Activated T-cell treated with anti-CD3 and anti-CD28 coated beads, Interleukin-2, amount 50 U/mL, for 72 hours (primary cell): ENCODE data around the gene THEM4. TPM values are rescaled to one million over a fixed set of nuclear protein-coding genes. Genes with fewer than 3 reads are reported as not detected.
"Not testable (repeated sequence)": the region's sequence is repeated elsewhere in the genome, so short reads cannot be mapped to it uniquely, and the experiment has no call there.

Source experiments
- ATAC-seq, 2 donors: fragments of 150-1000 bp; cut with Tn5 transposase; replicated peaks in 1 of 2; 2 replicates each; pipeline ENCODE4 v1.10.0; 2021; ENCODE audit warnings: moderate library complexity in 2 of 2, mild to moderate bottlenecking in 1 of 2
- DNase-seq, 2 donors: peaks; one replicate each; pipeline ENCODE4 v3.0.0; 2021 to 2022; ENCODE audit warnings: mixed read lengths in 1 of 2
- H3K27ac Mint-ChIP-seq: one replicate; pipeline ENCODE4 v1.8.0; 2022; ENCODE audit warnings: mild to moderate bottlenecking, moderate library complexity, mixed read lengths
- H3K27me3 Mint-ChIP-seq: one replicate; pipeline ENCODE4 v1.8.0; 2022; ENCODE audit warnings: low read depth, mixed read lengths
- H3K36me3 Mint-ChIP-seq, 2 donors: one replicate each; pipeline ENCODE4 v1.8.0; 2022; ENCODE audit warnings: mixed read lengths in 2 of 2, mild to moderate bottlenecking in 1 of 2; ENCODE audit not compliant: insufficient read depth in 2 of 2
- H3K4me1 Mint-ChIP-seq: one replicate; pipeline ENCODE4 v1.8.0; 2022; ENCODE audit warnings: low read depth, mixed read lengths
- H3K4me3 Mint-ChIP-seq, 2 donors: one replicate each; pipeline ENCODE4 v1.8.0; 2022; ENCODE audit warnings: mild to moderate bottlenecking in 2 of 2, mixed read lengths in 2 of 2, moderate library complexity in 2 of 2
- H3K9me3 Mint-ChIP-seq, 2 donors: one replicate each; pipeline ENCODE4 v1.8.0; 2022; ENCODE audit warnings: mixed read lengths in 2 of 2
- total RNA-seq, 2 donors: library from RNA; stranded (reverse); gene quantifications; one replicate each; pipeline ENCODE4 v1.2.3, GENCODE V29; 2022

Gene THEM4
- total RNA-seq, 2 donors from 2014 or later = 40.5 to 41.5 TPM

- peaks cover 9% of the 10 kb centered on the region for H3K4me1 Mint-ChIP-seq
- H3K27me3 Mint-ChIP-seq = no peaks in the 10 kb centered on the region
- H3K27ac Mint-ChIP-seq = peak overlapping the region; percentile 8
- H3K4me3 Mint-ChIP-seq = no peak overlapping the region
- H3K9me3 Mint-ChIP-seq = no peaks in the 10 kb centered on the region
- peaks cover under 1 to 9% of the 10 kb centered on the region in 2 donors for H3K36me3 Mint-ChIP-seq
- no peak for ATAC-seq
- DNase-seq = no peak
Measured at GRCh38 chr1:151881479-151881878, 27.8 kb downstream of the THEM4 start.

GRCh38 chr1:151875419-151876097, 33.8 kb downstream of the THEM4 start:
- no peak overlapping the region for H3K27ac Mint-ChIP-seq
- H3K9me3 Mint-ChIP-seq = no peaks in the 10 kb centered on the region
- no peaks in the 10 kb centered on the region for H3K27me3 Mint-ChIP-seq
- DNase-seq (no peak), ATAC-seq (no peak)
- H3K36me3 Mint-ChIP-seq = peaks cover 0 to 12% of the 10 kb centered on the region in 2 donors
- H3K4me3 Mint-ChIP-seq = no peak overlapping the region
- peaks cover 14% of the 10 kb centered on the region for H3K4me1 Mint-ChIP-seq

GRCh38 chr1:151872776-151873175, 36.5 kb downstream of the THEM4 start:
- not testable (repeated sequence) for H3K9me3 Mint-ChIP-seq, ATAC-seq, H3K27me3 Mint-ChIP-seq, H3K27ac Mint-ChIP-seq, H3K4me3 Mint-ChIP-seq, DNase-seq
- H3K4me1 Mint-ChIP-seq = peaks cover 17% of the 10 kb centered on the region
- peaks cover 0 to 11% of the 10 kb centered on the region in 2 donors for H3K36me3 Mint-ChIP-seq

GRCh38 chr1:151871284-151872030, 37.9 kb downstream of the THEM4 start:
- H3K9me3 Mint-ChIP-seq = no peaks in the 10 kb centered on the region
- H3K4me1 Mint-ChIP-seq = peaks cover 21% of the 10 kb centered on the region
- ATAC-seq (no peak), DNase-seq (no peak)
- no peaks in the 10 kb centered on the region for H3K27me3 Mint-ChIP-seq
- H3K27ac Mint-ChIP-seq = peak overlapping the region; percentile 60
- H3K36me3 Mint-ChIP-seq = peaks cover 0 to 11% of the 10 kb centered on the region in 2 donors
- H3K4me3 Mint-ChIP-seq = no peak overlapping the region

- peak overlapping the region; percentile 18 for H3K27ac Mint-ChIP-seq
- no peak overlapping the region for H3K4me3 Mint-ChIP-seq
- DNase-seq (no peak), ATAC-seq (no peak)
- no peaks in the 10 kb centered on the region for H3K27me3 Mint-ChIP-seq
- peaks cover 13% of the 10 kb centered on the region for H3K4me1 Mint-ChIP-seq
- no peaks in the 10 kb centered on the region for H3K9me3 Mint-ChIP-seq
- H3K36me3 Mint-ChIP-seq = peaks cover 0 to 2% of the 10 kb centered on the region in 2 donors
Measured at GRCh38 chr1:151868486-151868885, 40.8 kb downstream of the THEM4 start.

GRCh38 chr1:151867765-151868411, 41.4 kb downstream of the THEM4 start:
- H3K4me3 Mint-ChIP-seq = peak overlapping the region in 1 of 2 donors; percentile 4
- peak overlapping the region; percentile 85 for H3K27ac Mint-ChIP-seq
- H3K4me1 Mint-ChIP-seq = peaks cover 13% of the 10 kb centered on the region
- H3K36me3 Mint-ChIP-seq = no peaks in the 10 kb centered on the region
- peak; percentile 70 to 82 for ATAC-seq
- DNase-seq = peak; percentile 27 to 29
- H3K27me3 Mint-ChIP-seq = no peaks in the 10 kb centered on the region
- no peaks in the 10 kb centered on the region for H3K9me3 Mint-ChIP-seq

- Mint-ChIP-seq H3K4me3 (no peak overlapping the region), H3K27ac (peak overlapping the region; percentile 85), H3K9me3 (no peaks in the 10 kb centered on the region), H3K4me1 (peaks cover 13% of the 10 kb centered on the region), H3K36me3 (no peaks in the 10 kb centered on the region), H3K27me3 (no peaks in the 10 kb centered on the region)
- ATAC-seq = no peak
- no peak for DNase-seq
Measured at GRCh38 chr1:151867321-151867720, 42.0 kb downstream of the THEM4 start.

GRCh38 chr1:151864411-151864810, 44.9 kb downstream of the THEM4 start:
- DNase-seq (no peak), ATAC-seq (no peak)
- Mint-ChIP-seq H3K4me3 (no peak overlapping the region), H3K9me3 (no peaks in the 10 kb centered on the region), H3K27ac (no peak overlapping the region), H3K27me3 (no peaks in the 10 kb centered on the region), H3K36me3 (no peaks in the 10 kb centered on the region), H3K4me1 (peaks cover 19% of the 10 kb centered on the region)

- DNase-seq (no peak), ATAC-seq (no peak)
- no peaks in the 10 kb centered on the region for H3K27me3 Mint-ChIP-seq
- peaks cover 10% of the 10 kb centered on the region for H3K4me1 Mint-ChIP-seq
- H3K27ac Mint-ChIP-seq = no peak overlapping the region
- no peaks in the 10 kb centered on the region for H3K9me3 Mint-ChIP-seq
- H3K4me3 Mint-ChIP-seq = no peak overlapping the region
- no peaks in the 10 kb centered on the region for H3K36me3 Mint-ChIP-seq
Measured at GRCh38 chr1:151862604-151863003, 46.7 kb downstream of the THEM4 start.

GRCh38 chr1:151860504-151861187, 48.7 kb downstream of the THEM4 start:
- Mint-ChIP-seq H3K4me3 (no peak overlapping the region), H3K9me3 (no peaks in the 10 kb centered on the region), H3K27me3 (no peaks in the 10 kb centered on the region), H3K4me1 (peaks cover 8% of the 10 kb centered on the region), H3K27ac (no peak overlapping the region), H3K36me3 (no peaks in the 10 kb centered on the region)
- DNase-seq (no peak), ATAC-seq (peak in 1 of 2 donors; percentile 11)

GRCh38 chr1:151859891-151860293, 49.4 kb downstream of the THEM4 start:
- peaks cover 8% of the 10 kb centered on the region for H3K4me1 Mint-ChIP-seq
- no peak for DNase-seq
- no peaks in the 10 kb centered on the region for H3K9me3 Mint-ChIP-seq
- H3K27ac Mint-ChIP-seq = peak overlapping the region; percentile 8
- H3K27me3 Mint-ChIP-seq = no peaks in the 10 kb centered on the region
- no peak for ATAC-seq
- no peaks in the 10 kb centered on the region for H3K36me3 Mint-ChIP-seq
- no peak overlapping the region for H3K4me3 Mint-ChIP-seq

GRCh38 chr1:151858886-151859665, 50.2 kb downstream of the THEM4 start:
- Mint-ChIP-seq H3K36me3 (no peaks in the 10 kb centered on the region), H3K9me3 (no peaks in the 10 kb centered on the region), H3K4me1 (peaks cover 8% of the 10 kb centered on the region), H3K4me3 (no peak overlapping the region), H3K27ac (no peak overlapping the region), H3K27me3 (no peaks in the 10 kb centered on the region)
- ATAC-seq (peak in 1 of 2 donors; percentile 16), DNase-seq (no peak)
